Fibroblast of lung (primary cell): ENCODE data around the gene ADAM15. TPM values are rescaled to one million over a fixed set of nuclear protein-coding genes. Genes with fewer than 3 reads are reported as not detected.

ENCODE experiments used
- DNase-seq, 2 donors: peaks; one replicate each; pipeline versions ENCODE4 v3.0.0 to v3.0.0-alpha.2; 2010; ENCODE audit warnings: low read depth in 2 of 2
- H2AFZ ChIP-seq: 2 replicates; pipeline ENCODE4 v1.5.1; 2012; ENCODE audit warnings: low read length, control low read depth, inconsistent platforms
- H3K27ac ChIP-seq: 2 replicates; pipeline ENCODE4 v1.5.1; 2011; ENCODE audit warnings: low read length, control low read depth; ENCODE audit not compliant: insufficient read depth
- H3K27me3 ChIP-seq: 2 replicates; pipeline ENCODE4 v1.5.1; 2011; ENCODE audit warnings: mild to moderate bottlenecking, low read length; ENCODE audit not compliant: control insufficient read depth, insufficient read depth
- H3K36me3 ChIP-seq: 2 replicates; pipeline ENCODE4 v1.5.1; 2011; ENCODE audit warnings: low read length; ENCODE audit not compliant: control insufficient read depth, insufficient read depth
- H3K4me1 ChIP-seq: 2 replicates; pipeline ENCODE4 v1.5.1; 2011; ENCODE audit warnings: low read length; ENCODE audit not compliant: control insufficient read depth, insufficient read depth; ENCODE audit errors: extremely low read depth
- H3K4me2 ChIP-seq: 2 replicates; pipeline ENCODE4 v1.5.1; 2011; ENCODE audit warnings: low read length, control low read depth; ENCODE audit not compliant: insufficient read depth; ENCODE audit errors: extremely low read depth
- H3K4me3 ChIP-seq, 4 experiments: fragments of 200-600 bp in 1 of 4; sonication (generic) in 1 of 4; replicated peaks in 1 of 4; 2 replicates each; pipeline ENCODE4 v1.5.1; 2011 to 2016; ENCODE audit warnings: low read length in 4 of 4, low read depth in 3 of 4, mild to moderate bottlenecking in 3 of 4, control low read depth in 2 of 4, inconsistent platforms in 1 of 4, mixed read lengths in 1 of 4; ENCODE audit not compliant: insufficient read depth in 1 of 4; ENCODE audit errors: control extremely low read depth in 1 of 4
- H3K79me2 ChIP-seq: 2 replicates; pipeline ENCODE4 v1.5.1; 2012; ENCODE audit warnings: mild to moderate bottlenecking, low read length, inconsistent platforms; ENCODE audit not compliant: control insufficient read depth, insufficient read depth
- H3K9ac ChIP-seq: 2 replicates; pipeline ENCODE4 v1.5.1; 2011; ENCODE audit warnings: mild to moderate bottlenecking, low read length, control low read depth; ENCODE audit not compliant: insufficient read depth
- H3K9me3 ChIP-seq: 2 replicates; pipeline ENCODE4 v1.5.1; 2012; ENCODE audit warnings: low read depth, low read length; ENCODE audit not compliant: control insufficient read depth, insufficient read depth
- H4K20me1 ChIP-seq: 2 replicates; pipeline ENCODE4 v1.5.1; 2011; ENCODE audit warnings: low read length; ENCODE audit not compliant: control insufficient read depth, insufficient read depth; ENCODE audit errors: extremely low read depth
- CTCF ChIP-seq, 2 donors: IDR thresholded peaks in 1 of 2; conservative IDR thresholded peaks in 1 of 2; 1 replicate in 1 of 2; 2 replicates in 1 of 2; pipeline ENCODE4 v1.5.1; 2011 to 2012; ENCODE audit warnings: low read length in 2 of 2, control low read depth in 1 of 2, inconsistent platforms in 1 of 2, low read depth in 1 of 2, mild to moderate bottlenecking in 1 of 2
- EZH2 ChIP-seq: IDR thresholded peaks from 2 replicates; pipeline ENCODE4 v1.5.1; 2012; ENCODE audit warnings: low read length, control low read depth, mild to moderate bottlenecking; ENCODE audit errors: missing control alignments
- polyA plus RNA-seq, 2 donors: library from polyadenylated mRNA; depleted of rRNA in 1 of 2; stranded (reverse) in 1 of 2; unstranded in 1 of 2; fragments of >200 nt; gene quantifications; 2 replicates each; pipeline ENCODE4 v1.2.1, GENCODE V29; 2011 to 2012; ENCODE audit warnings: missing spikeins in 1 of 2
- total RNA-seq: library from RNA; depleted of rRNA; stranded (reverse); fragments of >200 nt; gene quantifications from 2 replicates; pipeline ENCODE4 v1.2.1, GENCODE V29; 2014

The ADAM15 gene
- total and polyA plus RNA-seq, 2 donors (not counting 1 experiment from before 2014, with no cell fraction given): 19.5 to 58.5 TPM

- H3K36me3 ChIP-seq: no peaks in the 10 kb centered on the region
Measured at GRCh38 chr1:155003766-155004351, 47.3 kb upstream of the ADAM15 start.

GRCh38 chr1:155004352-155005075 is 46.6 kb upstream of the ADAM15 start:
- DNase-seq: peak in 1 of 2 donors; percentile 41
- Histone ChIP-seq H3K4me3 (peak overlapping the region; percentile 74 to 96 (median 86)), H3K9ac (peak overlapping the region; percentile 36), H3K36me3 (no peaks in the 10 kb centered on the region), H3K4me1 (peaks cover 24% of the 10 kb centered on the region), H3K27me3 (no peaks in the 10 kb centered on the region), H4K20me1 (no peaks in the 10 kb centered on the region), H3K27ac (peak overlapping the region; percentile 84), H3K79me2 (peaks cover 16% of the 10 kb centered on the region), H2AFZ (no peak overlapping the region), H3K9me3 (no peaks in the 10 kb centered on the region), H3K4me2 (peak overlapping the region; percentile 88)
- no peak for TF ChIP-seq CTCF (conservative IDR thresholded peaks at IDR 0.05 in 1 of 2, IDR thresholded peaks at IDR 0.05 in 1 of 2; ENCODE audit: low read depth in 1 of 2, low read length in 2 of 2)
- no peak for TF ChIP-seq EZH2

More at GRCh38 chr1:155003766-155004351, 47.3 kb upstream of the ADAM15 start:
- Histone ChIP-seq H3K4me2 (peak overlapping the region; percentile 88), H3K9ac (peak overlapping the region; percentile 62), H3K4me3 (peak overlapping the region; percentile 83 to 96 (median 91)), H4K20me1 (no peaks in the 10 kb centered on the region), H3K9me3 (no peaks in the 10 kb centered on the region), H3K4me1 (peaks cover 26% of the 10 kb centered on the region), H3K79me2 (peaks cover 16% of the 10 kb centered on the region), H3K27me3 (no peaks in the 10 kb centered on the region), H2AFZ (no peak overlapping the region), H3K27ac (peak overlapping the region; percentile 84)
- no peak for TF ChIP-seq EZH2
- TF ChIP-seq CTCF (conservative IDR thresholded peaks at IDR 0.05 in 1 of 2, IDR thresholded peaks at IDR 0.05 in 1 of 2; ENCODE audit: low read depth in 1 of 2, low read length in 2 of 2): no peak
- peak; percentile 59 to 61 for DNase-seq
